Right lobe of liver (tissue), 4 donors: Measurements from ENCODE around the gene LGALS14.

Source experiments
- POLR2A ChIP-seq: fragments of 450-650 bp; IDR thresholded peaks from one replicate; pipeline ENCODE4 v1.6.1; 2017; ENCODE audit warnings: antibody characterized with exemption, mild to moderate bottlenecking
- TF ChIP-seq, protein P1 (sequence below), 4 donors: fragments of 200-600 bp in 3 of 4; fragments of 450-650 bp in 1 of 4; IDR thresholded peaks; one replicate each; pipeline versions ENCODE4 v1.5.1 to v1.8.0; 2016 to 2022; ENCODE audit warnings: antibody characterized with exemption in 4 of 4, mild to moderate bottlenecking in 2 of 4
- donor health status: DM: no; HTN: no; CAD: no.
- donor health status: DM: no; HTN: no; CAD: no.
- donor health status: DM: no; HTN: yes; CAD: no.

DNA sequence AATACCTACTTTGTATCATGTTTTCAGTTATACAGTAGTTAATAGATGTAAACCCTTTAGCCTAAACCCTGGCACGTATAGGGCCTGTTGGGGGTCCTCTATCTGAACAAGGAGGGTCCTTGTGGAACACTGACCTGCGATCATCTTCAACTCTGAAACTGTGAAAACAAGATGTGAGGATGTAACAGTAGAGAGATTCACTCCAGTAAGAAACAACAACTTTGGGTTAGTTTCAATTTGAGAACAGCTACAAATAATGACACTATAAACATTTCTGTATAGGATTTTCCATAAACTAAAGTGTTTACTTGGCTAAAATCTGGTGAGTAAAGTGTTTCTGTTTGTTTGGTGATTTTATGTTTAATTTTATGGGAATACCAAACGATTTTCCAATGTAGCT is 31.4 kb downstream of the LGALS14 start:
- TF ChIP-seq, protein P1, sequence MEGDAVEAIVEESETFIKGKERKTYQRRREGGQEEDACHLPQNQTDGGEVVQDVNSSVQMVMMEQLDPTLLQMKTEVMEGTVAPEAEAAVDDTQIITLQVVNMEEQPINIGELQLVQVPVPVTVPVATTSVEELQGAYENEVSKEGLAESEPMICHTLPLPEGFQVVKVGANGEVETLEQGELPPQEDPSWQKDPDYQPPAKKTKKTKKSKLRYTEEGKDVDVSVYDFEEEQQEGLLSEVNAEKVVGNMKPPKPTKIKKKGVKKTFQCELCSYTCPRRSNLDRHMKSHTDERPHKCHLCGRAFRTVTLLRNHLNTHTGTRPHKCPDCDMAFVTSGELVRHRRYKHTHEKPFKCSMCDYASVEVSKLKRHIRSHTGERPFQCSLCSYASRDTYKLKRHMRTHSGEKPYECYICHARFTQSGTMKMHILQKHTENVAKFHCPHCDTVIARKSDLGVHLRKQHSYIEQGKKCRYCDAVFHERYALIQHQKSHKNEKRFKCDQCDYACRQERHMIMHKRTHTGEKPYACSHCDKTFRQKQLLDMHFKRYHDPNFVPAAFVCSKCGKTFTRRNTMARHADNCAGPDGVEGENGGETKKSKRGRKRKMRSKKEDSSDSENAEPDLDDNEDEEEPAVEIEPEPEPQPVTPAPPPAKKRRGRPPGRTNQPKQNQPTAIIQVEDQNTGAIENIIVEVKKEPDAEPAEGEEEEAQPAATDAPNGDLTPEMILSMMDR (IDR thresholded peaks at IDR 0.05) = no peak
- TF ChIP-seq POLR2A = no peak
